Right atrium auricular region (tissue), 2 donors: ENCODE data around the gene CDKAL1. TPM values are rescaled to one million over a fixed set of nuclear protein-coding genes. Genes with fewer than 3 reads are reported as not detected.

ENCODE experiments used
- DNase-seq: peaks from one replicate; pipeline ENCODE4 v3.0.0-alpha.2; 2019; ENCODE audit warnings: low spot score
- H3K27ac ChIP-seq, 2 donors: fragments of 200-600 bp; sonication (generic); 1 replicate in 1 of 2; 2 replicates in 1 of 2; pipeline ENCODE4 v1.5.1; 2016 to 2019
- H3K27me3 ChIP-seq, 2 donors: fragments of 200-600 bp; sonication (generic); one replicate each; pipeline versions ENCODE4 v1.5.1 to v1.6.0; 2017 to 2019
- H3K36me3 ChIP-seq: fragments of 200-600 bp; sonication (generic); one replicate; pipeline ENCODE4 v1.5.1; 2016
- H3K4me1 ChIP-seq, 2 donors: fragments of 200-600 bp; sonication (generic); one replicate each; pipeline versions ENCODE4 v1.5.1 to v1.6.0; 2017 to 2019
- H3K4me3 ChIP-seq, 2 donors: fragments of 200-600 bp; sonication (generic); 1 replicate in 1 of 2; 2 replicates in 1 of 2; pipeline ENCODE4 v1.5.1; 2017 to 2019; ENCODE audit warnings: mild to moderate bottlenecking in 1 of 2, moderate library complexity in 1 of 2
- H3K9me3 ChIP-seq, 2 donors: fragments of 200-600 bp; sonication (generic); one replicate each; pipeline ENCODE4 v1.5.1; 2019
- CTCF ChIP-seq, 2 donors: fragments of 200-600 bp; sonication (generic); IDR thresholded peaks; one replicate each; pipeline ENCODE4 v1.5.1; 2019; ENCODE audit warnings: antibody characterized with exemption in 2 of 2
- total RNA-seq, 2 donors: library from RNA; depleted of rRNA; stranded (reverse); fragments of >200 nt; gene quantifications; one replicate each; pipeline ENCODE4 v1.1.0, GENCODE V29; 2016

Gene CDKAL1
- total RNA-seq, 2 donors from 2014 or later: 8.8 to 10.5 TPM

- Histone ChIP-seq H3K9me3 (no peaks in the 10 kb centered on the region), H3K4me3 (no peak overlapping the region), H3K27me3 (no peaks in the 10 kb centered on the region), H3K4me1 (no peaks in the 10 kb centered on the region), H3K36me3 (no peaks in the 10 kb centered on the region), H3K27ac (no peak overlapping the region)
- no peak for TF ChIP-seq CTCF (IDR thresholded peaks at IDR 0.05)
- DNase-seq: no peak
Observed at GRCh38 chr6:20710341-20710740, 176.1 kb downstream of the CDKAL1 start.

- TF ChIP-seq CTCF (IDR thresholded peaks at IDR 0.05): no peak
- Histone ChIP-seq H3K4me3 (no peak overlapping the region), H3K4me1 (no peaks in the 10 kb centered on the region), H3K27ac (no peak overlapping the region), H3K9me3 (no peaks in the 10 kb centered on the region), H3K36me3 (no peaks in the 10 kb centered on the region), H3K27me3 (no peaks in the 10 kb centered on the region)
- no peak for DNase-seq
Observed at GRCh38 chr6:20711518-20711917, 177.3 kb downstream of the CDKAL1 start.

GRCh38 chr6:20712011-20712410 is 177.8 kb downstream of the CDKAL1 start:
- Histone ChIP-seq H3K4me3 (no peak overlapping the region), H3K9me3 (no peaks in the 10 kb centered on the region), H3K4me1 (no peaks in the 10 kb centered on the region), H3K27me3 (no peaks in the 10 kb centered on the region), H3K27ac (no peak overlapping the region), H3K36me3 (no peaks in the 10 kb centered on the region)
- TF ChIP-seq CTCF (IDR thresholded peaks at IDR 0.05): no peak
- no peak for DNase-seq

- no peaks in the 10 kb centered on the region for H3K4me1 ChIP-seq
- H3K36me3 ChIP-seq: no peaks in the 10 kb centered on the region
- no peak for TF ChIP-seq CTCF (IDR thresholded peaks at IDR 0.05)
- no peaks in the 10 kb centered on the region for H3K27me3 ChIP-seq
- no peak for DNase-seq
- no peaks in the 10 kb centered on the region for H3K9me3 ChIP-seq
- H3K27ac ChIP-seq: no peak overlapping the region
- H3K4me3 ChIP-seq: no peak overlapping the region
Observed at GRCh38 chr6:20715135-20715806, 181.0 kb downstream of the CDKAL1 start.

GRCh38 chr6:20716865-20717264 is 182.6 kb downstream of the CDKAL1 start:
- H3K36me3 ChIP-seq: no peaks in the 10 kb centered on the region
- no peak overlapping the region for H3K27ac ChIP-seq
- no peak for TF ChIP-seq CTCF (IDR thresholded peaks at IDR 0.05)
- H3K27me3 ChIP-seq: no peaks in the 10 kb centered on the region
- no peak for DNase-seq
- no peaks in the 10 kb centered on the region for H3K4me1 ChIP-seq
- H3K9me3 ChIP-seq: peaks cover 0 to 4% of the 10 kb centered on the region in 2 donors
- H3K4me3 ChIP-seq: no peak overlapping the region

GRCh38 chr6:20717743-20718142 is 183.5 kb downstream of the CDKAL1 start:
- Histone ChIP-seq H3K27ac (no peak overlapping the region), H3K27me3 (no peaks in the 10 kb centered on the region), H3K4me3 (no peak overlapping the region), H3K36me3 (no peaks in the 10 kb centered on the region), H3K9me3 (peaks cover 0 to 4% of the 10 kb centered on the region in 2 donors), H3K4me1 (no peaks in the 10 kb centered on the region)
- DNase-seq: no peak
- no peak for TF ChIP-seq CTCF (IDR thresholded peaks at IDR 0.05)
